Fibroblast of peridontal ligament (primary cell): ENCODE measurements around the gene ARHGAP5.
A peak's percentile ranks its signal among the peaks of the same experiment; 100 is the strongest.

Experiments
- DNase-seq: peaks from one replicate; pipeline ENCODE4 v3.0.0-alpha.2; 2010; ENCODE audit errors: extremely low read depth

The ARHGAP5 gene, protein sequence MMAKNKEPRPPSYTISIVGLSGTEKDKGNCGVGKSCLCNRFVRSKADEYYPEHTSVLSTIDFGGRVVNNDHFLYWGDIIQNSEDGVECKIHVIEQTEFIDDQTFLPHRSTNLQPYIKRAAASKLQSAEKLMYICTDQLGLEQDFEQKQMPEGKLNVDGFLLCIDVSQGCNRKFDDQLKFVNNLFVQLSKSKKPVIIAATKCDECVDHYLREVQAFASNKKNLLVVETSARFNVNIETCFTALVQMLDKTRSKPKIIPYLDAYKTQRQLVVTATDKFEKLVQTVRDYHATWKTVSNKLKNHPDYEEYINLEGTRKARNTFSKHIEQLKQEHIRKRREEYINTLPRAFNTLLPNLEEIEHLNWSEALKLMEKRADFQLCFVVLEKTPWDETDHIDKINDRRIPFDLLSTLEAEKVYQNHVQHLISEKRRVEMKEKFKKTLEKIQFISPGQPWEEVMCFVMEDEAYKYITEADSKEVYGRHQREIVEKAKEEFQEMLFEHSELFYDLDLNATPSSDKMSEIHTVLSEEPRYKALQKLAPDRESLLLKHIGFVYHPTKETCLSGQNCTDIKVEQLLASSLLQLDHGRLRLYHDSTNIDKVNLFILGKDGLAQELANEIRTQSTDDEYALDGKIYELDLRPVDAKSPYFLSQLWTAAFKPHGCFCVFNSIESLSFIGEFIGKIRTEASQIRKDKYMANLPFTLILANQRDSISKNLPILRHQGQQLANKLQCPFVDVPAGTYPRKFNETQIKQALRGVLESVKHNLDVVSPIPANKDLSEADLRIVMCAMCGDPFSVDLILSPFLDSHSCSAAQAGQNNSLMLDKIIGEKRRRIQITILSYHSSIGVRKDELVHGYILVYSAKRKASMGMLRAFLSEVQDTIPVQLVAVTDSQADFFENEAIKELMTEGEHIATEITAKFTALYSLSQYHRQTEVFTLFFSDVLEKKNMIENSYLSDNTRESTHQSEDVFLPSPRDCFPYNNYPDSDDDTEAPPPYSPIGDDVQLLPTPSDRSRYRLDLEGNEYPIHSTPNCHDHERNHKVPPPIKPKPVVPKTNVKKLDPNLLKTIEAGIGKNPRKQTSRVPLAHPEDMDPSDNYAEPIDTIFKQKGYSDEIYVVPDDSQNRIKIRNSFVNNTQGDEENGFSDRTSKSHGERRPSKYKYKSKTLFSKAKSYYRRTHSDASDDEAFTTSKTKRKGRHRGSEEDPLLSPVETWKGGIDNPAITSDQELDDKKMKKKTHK (N-terminal part only)

DNA sequence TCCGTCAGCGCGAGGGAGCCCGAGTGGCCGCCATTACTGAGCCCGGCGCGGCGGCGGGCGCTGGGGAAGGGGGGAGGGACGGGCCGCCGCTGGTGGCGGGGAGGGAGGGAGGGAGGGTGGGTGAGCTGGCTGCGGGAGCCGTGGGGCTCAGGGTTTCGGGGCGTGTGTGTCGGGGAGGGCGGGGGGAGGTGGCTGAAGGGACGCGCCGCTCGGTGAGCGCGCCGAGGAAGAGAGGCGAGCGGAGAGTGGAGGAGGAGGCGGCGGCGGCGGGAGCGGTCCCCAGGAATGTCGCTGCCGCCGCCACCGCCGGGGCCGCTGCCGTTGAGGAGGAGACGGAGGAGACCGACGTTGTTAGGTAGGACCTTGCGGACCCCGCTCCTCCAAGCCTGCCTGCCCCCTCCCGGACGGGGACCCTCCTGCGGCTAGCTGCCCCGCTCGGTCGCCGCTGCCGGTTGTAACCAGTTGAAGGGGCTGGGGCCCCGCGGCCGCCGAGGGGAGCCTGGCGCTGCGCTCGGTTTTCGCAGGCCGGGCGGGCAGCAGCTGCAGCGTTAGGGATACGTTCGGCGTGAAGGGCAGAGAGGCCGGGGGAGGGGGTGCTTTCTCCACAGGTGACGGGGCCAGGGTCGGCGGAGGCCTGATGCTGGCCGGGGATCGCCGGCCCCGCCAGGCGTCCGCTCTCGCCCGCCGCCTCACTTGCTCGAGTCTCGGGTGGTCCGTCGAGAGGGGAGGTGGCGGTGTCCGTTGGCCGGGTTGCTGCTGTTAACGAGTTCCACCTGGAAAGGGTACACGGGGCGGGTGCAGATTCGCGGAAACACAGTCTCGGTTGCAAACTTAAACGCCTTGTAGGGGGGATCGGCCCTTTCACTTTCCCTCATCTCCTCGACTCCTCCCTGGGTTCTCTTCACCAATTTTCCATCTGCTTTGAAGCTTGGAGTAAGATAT lies at the start of gene ARHGAP5:
Gene ARHGAP5 (plus strand): TSS at position 224 of the 942 bp plus-strand sequence. CDS start 13,366 bp downstream, outside the sequence.
- peak; percentile 11 for DNase-seq

DNA sequence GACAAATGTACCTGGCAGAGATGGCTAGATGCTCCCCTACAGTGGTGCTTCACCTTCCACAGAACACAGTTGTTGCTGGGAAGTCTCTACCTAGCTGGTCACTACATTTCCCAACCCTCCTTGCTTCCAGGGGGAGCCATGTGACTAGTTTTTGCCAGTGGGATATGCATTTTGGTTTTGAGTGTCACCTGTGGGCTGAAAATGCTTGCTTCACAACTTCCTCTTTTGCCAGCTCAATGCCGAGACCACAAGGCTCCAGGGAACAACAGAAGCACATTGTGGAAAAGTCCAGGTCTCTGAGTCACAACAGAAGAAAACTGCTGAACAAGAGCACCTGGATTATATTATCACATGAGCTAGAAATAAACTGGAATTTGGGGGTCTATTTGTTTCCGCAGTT lies 48.5 kb upstream of the ARHGAP5 start:
- peak; percentile 5 for DNase-seq

DNA sequence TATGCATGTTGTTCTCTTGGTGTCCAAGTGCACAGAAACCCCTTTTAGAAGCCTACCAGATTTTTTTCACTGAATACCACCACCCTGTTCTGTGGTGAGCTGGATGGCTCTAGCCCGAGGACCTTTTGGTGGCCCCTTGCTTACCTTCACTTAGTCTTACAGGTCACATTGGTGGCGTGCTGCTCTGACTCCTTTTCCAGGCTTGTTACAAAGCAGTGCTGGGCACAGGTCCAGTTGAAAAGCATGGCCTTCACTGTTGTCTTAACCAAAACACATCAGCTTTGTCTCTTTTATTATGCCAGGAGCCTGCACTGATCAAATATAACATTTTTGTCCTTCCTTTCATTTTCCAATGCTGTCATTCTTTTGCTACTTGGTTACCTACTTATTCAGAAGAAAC lies 43.6 kb upstream of the ARHGAP5 start:
- DNase-seq: no peak

DNA sequence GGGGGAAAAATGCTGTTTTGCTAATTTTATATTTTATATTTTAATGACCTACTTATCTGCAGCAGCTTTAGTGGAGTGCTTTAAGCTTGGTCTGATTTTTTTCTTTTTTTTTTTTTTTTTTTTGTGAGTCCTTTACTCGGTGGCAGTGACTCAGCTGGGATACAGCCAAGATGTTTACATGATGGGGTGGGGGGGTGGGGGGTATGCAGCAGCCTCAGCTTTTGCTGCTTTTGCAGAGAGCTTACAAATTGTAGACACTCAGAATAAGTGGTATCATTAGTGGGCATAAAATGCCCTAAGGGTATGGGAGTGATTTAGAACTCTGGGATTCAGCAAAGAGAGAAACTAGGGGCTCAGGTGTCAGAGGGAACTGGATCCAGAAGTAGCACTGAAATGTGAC lies 38.2 kb upstream of the ARHGAP5 start:
- DNase-seq: no peak

DNA sequence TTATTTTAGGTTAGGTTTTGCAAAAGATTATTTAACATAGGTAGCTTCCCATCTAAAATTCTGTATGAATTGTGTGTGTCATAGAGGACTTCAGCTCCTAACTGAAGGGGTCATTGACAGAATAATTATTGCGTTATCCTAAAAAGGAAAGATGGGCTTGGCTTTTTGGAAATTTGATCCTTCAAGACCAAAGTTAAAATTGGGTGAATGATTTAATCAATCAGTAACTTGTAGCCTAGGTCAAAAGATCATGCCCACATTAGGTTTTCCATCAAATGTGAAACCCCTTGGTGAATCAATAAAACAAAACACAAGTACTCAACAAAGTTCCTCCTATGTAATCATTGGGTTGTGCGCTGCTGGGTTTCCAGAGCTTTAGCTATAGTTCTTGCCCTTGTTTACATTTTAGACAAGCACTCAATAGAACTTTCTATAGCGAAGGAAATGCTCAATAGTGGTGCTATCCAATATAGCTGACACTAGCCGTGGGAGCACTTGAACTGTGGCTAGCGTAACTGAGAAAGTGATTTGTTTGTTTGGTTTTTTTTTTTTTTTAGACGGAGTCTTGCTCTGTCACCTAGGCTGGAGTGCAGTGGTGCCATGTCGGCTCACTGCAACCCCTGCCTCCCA lies 37.6 kb upstream of the ARHGAP5 start:
- no peak for DNase-seq

DNA sequence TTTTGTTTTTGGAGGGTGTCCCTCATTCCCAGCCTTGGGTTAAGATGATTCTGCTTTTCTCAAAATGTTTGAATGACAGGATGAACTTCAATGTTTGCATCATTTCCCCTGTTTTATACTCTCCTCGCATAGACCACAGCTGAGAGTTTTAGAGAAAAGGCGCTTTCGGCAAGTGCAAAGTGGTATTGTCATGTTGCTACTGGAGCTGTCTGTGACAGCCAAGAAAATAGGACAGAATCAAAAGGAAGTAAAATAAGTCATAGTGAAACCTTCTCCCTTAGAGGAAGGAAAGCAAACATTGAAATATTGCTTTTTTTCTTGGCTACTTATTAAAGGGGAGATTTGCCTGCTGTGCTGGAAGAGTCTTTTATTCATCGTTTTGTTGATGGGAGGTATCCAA lies 33.5 kb upstream of the ARHGAP5 start:
- no peak for DNase-seq

DNA sequence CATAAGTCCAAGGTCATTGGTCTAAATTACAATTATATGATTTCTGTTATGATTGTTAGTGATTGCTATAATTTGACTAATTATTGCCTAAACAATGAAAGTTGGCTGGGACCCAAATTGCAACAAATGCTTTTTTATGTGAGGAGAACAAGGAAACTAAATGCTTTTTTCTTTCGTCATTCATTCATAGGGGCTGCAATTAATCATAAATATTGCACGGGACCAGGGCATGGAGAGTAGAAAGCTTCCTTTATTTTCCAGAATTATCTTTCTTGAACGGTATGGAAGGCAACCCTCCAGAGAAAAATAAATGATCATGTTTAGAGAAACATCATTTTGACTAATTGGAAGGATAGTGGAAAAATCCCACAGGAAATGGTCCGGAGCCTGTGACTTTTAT lies 32.6 kb upstream of the ARHGAP5 start:
- DNase-seq: no peak

DNA sequence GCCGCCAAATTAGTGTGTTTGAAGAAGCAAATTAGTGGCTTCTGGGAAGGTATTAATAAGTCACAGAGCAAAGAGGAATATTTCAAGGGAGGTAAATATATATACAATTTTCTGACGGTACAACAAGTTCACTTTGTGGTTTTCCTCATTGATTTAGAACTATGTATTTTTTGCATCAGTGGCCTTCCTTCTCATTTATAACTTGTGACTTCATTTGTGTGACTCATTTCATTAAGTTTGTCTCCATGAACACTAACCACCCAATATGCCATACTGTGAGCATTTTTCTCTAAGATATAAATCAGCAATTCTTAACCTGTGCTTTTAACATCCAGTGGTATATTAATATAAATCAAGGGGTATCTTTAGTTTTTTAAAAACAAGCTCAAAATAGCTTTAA lies 29.3 kb upstream of the ARHGAP5 start:
- no peak for DNase-seq

DNA sequence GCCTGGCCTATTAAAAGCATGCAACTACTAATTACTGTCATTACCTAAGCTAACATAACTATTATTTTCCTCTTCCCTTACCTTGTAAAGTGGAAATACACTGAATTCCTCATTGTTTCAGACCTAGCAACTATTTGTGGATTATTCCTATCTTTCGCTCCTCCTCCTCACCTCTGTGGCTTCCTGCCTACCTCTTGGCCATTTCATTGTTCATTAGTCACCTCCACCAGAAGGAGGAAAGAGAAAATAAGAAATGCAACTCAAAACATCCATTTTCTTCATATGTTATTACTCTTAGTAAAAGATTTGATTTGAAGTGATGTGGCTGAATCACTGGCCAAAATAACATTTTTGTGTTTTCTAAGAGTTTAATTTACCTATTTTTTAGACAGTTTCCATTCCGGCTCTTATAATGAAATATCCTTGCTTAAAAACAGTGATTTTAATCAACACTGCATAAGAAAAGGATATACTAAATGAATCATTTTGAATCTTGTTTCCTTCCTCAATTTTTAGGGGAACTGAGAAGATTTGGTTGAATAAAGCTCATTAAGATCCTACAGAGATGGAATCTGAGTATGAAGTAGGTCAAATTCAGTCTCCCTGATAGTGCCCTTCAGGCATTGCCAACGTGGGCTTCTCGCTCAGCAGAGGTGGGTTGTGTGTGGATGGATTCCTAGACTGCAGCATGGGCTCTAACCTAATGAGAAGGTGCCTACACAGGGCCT lies 27.6 kb upstream of the ARHGAP5 start:
- no peak for DNase-seq

DNA sequence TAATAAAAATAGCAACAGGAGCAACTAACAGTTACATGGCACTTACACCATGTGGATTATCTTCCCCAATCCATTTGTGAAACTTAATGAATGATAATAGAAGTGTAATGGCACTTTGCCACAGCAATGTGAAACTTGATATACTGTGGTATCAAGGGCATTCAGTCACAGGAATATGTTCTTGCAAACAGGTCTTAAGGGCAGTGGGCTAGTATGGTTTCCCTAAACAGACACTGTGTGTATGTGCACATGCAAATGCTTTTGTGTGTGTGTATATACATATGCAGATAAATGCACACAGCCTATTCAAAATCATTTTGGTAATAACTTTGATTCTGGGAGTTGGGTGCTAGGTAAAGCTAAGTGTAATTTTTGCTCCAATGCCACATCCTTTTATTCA lies 26.2 kb upstream of the ARHGAP5 start:
- no peak for DNase-seq

DNA sequence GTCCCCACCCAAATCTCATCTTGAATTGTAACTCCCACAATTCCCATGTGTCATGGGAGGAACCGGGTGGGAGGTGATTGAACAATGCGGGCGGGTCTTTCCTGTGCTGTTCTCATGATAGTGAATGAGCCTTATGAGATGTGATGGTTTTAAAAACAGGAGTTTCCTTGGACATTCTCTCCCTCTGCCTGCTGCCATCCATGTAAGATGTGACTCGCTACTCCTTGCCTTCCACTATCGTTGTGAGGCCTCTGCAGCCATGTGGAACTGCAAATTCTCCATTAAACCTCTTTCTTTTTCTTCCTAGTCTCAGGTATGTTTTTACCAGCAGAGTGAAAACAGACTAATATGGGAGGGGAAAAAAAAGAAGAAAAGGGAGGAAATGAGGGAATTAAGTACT lies 22.6 kb upstream of the ARHGAP5 start:
- no peak for DNase-seq

DNA sequence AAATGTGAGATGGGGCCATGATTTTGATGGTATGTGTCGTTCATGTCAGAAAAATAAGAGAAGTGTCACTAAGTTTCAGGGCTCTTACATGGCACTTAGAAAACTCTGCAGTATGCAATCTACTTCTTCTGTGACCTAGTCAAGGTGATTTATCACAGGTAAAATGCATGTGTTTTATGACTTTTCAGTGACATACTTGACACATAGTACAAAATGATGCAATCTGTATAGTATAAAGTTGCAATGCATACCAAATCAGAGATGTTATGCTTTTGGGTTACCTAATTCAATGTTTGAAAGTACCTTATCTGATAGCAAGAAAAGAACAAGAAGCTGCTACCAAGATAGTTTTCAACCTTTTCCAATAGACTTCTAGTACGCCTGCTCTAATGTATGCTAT lies 21.9 kb upstream of the ARHGAP5 start:
- no peak for DNase-seq

DNA sequence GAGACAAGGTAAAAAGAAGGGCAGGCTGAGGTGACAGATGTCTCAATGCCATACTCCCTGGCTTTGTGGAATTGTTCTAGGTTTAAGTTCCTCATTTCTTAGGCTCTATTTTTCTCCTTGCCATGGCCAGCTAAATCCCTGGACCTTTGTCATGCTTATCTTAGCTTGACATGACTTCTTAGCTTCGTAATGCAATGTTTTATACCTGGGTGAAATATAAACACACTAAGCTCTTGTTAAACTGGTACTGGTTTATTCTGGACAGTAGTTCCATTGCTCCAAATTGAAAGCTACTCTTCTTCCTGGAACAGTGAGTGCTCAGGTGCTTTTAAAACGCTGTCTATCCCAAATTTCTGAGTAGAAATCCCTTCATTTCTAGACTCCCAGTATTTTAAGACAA lies 17.4 kb upstream of the ARHGAP5 start:
- no peak for DNase-seq

DNA sequence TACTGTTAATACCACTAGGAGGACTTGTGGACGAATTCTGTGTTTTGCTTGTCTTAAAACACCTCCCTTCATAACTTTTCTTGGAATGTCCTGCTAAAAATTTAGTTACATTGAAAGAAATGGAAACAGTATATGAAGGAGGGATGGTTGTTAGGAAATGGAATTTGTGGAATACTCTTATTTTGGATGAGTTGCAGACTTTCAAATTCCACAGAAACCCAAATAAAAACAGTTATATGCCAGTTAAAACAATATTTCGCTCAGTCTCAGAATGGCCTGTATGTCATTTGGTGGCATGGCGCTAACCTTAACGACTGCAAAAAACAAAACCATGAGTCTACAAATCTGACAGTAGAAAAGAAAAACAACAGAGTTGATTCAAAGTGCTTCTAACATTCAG lies 12.2 kb upstream of the ARHGAP5 start:
- no peak for DNase-seq

DNA sequence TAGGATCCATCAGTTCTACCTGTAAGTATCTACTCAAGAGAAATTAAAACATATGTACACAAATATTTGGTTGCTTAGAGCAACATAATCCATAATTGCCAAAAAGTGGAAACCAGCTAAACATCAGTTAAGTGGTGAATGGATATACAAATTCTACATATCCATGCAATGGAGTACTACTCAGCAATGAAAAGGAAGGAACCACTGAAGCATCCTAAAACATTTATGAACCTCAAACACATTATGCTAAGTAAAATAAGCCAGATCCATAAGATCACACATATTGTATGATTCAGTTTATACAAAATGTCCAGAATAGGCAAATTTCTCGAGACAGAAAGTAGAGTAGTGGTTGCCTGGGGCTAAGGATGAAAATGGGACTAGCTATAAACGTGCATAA lies 8.4 kb upstream of the ARHGAP5 start:
- DNase-seq: no peak

DNA sequence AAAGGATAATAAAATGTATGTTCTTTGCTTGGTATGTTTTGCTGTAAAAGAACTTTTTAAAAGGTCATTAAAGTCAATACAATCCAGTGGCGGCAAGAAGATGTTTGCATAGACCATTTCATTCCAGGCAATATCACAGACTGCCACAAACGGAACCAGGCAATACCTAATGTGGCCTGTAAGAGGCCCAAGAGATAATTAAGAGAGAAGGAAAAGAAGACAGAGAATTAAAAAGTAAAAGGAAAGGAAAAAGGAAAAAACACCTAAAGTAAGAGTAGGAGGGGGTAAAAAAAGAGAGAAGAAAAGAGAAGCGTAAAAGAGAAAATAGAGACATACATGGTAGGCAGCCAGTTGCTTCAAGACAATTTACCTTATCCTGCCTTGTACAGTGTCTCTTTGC lies 6.8 kb upstream of the ARHGAP5 start:
- no peak for DNase-seq

DNA sequence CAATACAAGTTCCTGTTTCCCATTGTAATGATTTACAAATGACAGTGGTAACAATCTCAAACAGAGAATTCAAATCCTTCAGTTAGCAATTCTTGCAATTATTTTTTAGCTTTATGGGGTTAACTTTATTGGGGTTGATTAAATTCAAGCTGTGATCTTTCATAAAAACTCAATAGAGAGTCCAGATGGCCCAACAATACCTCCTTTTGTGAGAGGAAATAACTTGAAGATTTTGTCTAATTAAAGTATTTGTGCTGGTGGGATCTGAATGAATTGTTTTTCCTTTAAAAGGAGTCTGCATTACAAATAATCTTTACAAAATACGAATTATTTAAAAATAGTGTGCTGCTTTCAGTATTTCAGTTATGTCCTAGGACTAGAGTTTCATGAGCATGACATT lies 4.4 kb upstream of the ARHGAP5 start:
- no peak for DNase-seq

DNA sequence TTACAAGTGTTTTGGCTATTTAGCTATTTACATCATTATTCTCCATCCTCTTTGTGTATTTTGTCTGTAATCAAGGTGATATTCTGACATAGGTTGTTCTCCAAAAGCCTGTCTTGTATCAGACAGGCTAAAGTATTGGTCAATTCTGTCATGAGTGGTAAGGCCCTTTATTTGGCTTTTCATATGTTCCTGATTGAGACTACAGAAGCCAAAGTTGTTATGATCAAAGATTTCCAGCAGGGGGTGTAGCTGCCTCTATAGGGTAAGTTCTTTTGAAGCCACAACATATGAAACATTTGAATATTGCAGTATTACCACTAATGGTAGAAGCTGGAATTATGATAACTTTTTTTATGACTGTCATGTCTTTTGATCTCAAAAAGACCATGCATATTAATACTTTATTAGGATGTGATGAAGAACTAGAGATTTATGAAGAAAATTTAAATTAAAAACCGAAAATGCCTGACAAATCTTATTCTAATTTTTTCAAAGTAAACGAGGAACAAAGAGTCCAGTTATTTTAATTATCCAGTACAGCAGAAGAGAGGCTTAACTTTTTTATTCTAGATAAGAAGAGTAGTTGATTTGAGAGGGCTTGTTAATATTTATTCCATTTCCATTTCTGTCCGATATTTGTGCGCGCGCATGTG lies 3.4 kb upstream of the ARHGAP5 start:
- DNase-seq: peak; percentile 93

DNA sequence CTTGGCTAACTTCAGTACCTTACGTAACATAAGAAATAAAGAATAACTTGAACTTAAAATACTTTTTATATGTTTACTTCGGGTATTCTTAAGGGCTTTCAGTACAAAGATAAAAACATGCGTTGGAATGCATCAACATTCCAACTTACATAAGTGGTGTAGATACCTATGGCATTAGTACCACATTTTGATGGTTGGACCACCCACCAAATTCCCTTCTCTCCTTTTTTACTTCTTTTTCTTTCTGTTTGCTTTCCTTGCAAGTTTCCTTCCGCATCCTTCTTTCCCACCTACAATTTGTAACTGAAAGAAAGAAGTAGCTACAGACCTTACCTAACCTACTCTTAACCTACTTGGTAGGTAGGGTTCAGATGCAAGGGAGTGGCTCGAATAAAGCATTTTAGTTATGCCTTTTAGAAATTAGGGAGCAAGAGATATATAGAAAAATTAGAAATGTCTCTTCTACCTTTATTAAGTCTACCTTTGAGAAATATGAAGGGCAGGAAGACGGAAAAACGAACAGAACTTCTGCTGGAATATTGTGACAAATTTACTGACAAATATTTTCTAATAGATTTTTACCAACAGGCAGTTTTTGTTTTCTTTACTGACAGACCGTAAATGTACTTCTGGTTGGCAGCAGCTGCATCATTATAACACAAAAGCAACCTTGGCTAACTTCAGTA lies 2.1 kb upstream of the ARHGAP5 start:
- DNase-seq: no peak
